ENCODE data around the gene HOXD4.

DNA sequence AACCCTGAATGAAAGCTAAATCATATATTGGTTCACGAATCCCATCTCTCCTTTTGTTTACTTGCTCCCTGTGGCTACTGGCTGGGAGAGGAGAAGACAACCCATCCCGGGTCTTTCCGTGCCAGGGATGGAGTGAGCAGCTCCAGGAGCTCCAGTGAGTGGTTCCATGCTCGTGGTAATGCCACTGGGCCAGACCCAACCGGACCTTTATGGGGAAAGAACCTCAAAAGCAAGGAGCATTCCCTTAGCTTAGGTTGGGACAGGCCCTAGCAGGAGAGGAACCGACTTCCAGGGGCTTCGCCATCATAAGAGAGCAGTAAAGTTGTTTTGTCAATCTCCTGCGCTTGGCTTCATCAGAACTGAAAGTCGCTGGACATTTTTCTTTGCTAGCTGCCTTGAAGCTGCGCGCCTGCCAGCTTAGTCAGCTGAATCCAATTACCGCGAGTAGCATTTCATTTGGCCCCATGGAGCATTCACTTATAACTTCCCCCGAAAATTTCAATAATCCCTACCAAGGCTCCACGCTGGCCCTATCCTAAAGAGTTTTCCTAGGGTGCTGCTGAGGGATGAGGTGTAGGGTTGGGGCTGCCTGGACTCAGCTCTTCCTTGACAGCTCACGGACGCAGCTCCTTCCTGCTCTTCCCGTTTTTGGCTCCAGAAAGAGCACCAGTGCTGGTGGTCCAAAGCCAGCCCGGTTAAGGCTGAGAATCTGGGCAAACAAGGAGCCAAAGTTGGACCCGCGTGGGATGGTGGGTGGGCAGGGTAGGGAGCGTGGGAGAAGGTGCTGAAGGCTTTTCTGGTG lies 10.7 kb downstream of the HOXD4 start:
- TF ChIP-seq POLR2AphosphoS5 (IDR thresholded peaks at IDR 0.05; ENCODE audit: low read depth, low read length) (no peak), TAF1 (IDR thresholded peaks at IDR 0.05; ENCODE audit: borderline replicate concordance, insufficient read depth, low read length) (no peak)
